Endothelial cell (in vitro differentiated cells): ENCODE data around the gene MED31. TPM values are rescaled to one million over a fixed set of nuclear protein-coding genes. Genes with fewer than 3 reads are reported as not detected.

Experiments
- DNase-seq: peaks from one replicate; pipeline ENCODE4 v3.0.0; 2021; ENCODE audit warnings: low spot score
- H3K27ac Mint-ChIP-seq: one replicate; pipeline ENCODE4 v1.8.0; 2021; ENCODE audit warnings: mixed read lengths, inconsistent platforms; ENCODE audit not compliant: unreplicated experiment
- H3K27me3 Mint-ChIP-seq: one replicate; pipeline ENCODE4 v1.8.0; 2021; ENCODE audit warnings: mild to moderate bottlenecking, moderate library complexity, mixed read lengths, inconsistent platforms; ENCODE audit not compliant: unreplicated experiment
- H3K36me3 Mint-ChIP-seq: one replicate; pipeline ENCODE4 v1.8.0; 2021; ENCODE audit warnings: mild to moderate bottlenecking, low read depth, mixed read lengths, inconsistent platforms; ENCODE audit not compliant: unreplicated experiment
- H3K4me1 Mint-ChIP-seq: one replicate; pipeline ENCODE4 v1.8.0; 2021; ENCODE audit warnings: mild to moderate bottlenecking, mixed read lengths, inconsistent platforms; ENCODE audit not compliant: unreplicated experiment
- H3K4me3 Mint-ChIP-seq: one replicate; pipeline ENCODE4 v1.8.0; 2021; ENCODE audit warnings: mild to moderate bottlenecking, mixed read lengths, inconsistent platforms; ENCODE audit not compliant: unreplicated experiment
- H3K9me3 Mint-ChIP-seq: one replicate; pipeline ENCODE4 v1.8.0; 2021; ENCODE audit warnings: mixed read lengths, inconsistent platforms; ENCODE audit not compliant: unreplicated experiment
- total RNA-seq: library from RNA; stranded (reverse); fragmentation: NEBNext Ultra II Directional; extraction: Animal tissue kit (Norgen Biotek cat#: 25700); gene quantifications from one replicate; pipeline ENCODE4 v1.2.1, GENCODE V29; 2021; ENCODE audit not compliant: unreplicated experiment
- TF ChIP-seq, protein P1 (sequence below): fragments of 200-600 bp; sonication (generic); IDR thresholded peaks from one replicate; pipeline ENCODE4 v1.5.0; 2021; ENCODE audit warnings: antibody characterized with exemption; ENCODE audit not compliant: unreplicated experiment

Gene MED31
- total RNA-seq, 1 donor from 2014 or later, result 18.3 TPM

GRCh38 chr17:6602141-6602540, 49.3 kb downstream of the MED31 start:
- no peak for DNase-seq
- TF ChIP-seq, protein P1, sequence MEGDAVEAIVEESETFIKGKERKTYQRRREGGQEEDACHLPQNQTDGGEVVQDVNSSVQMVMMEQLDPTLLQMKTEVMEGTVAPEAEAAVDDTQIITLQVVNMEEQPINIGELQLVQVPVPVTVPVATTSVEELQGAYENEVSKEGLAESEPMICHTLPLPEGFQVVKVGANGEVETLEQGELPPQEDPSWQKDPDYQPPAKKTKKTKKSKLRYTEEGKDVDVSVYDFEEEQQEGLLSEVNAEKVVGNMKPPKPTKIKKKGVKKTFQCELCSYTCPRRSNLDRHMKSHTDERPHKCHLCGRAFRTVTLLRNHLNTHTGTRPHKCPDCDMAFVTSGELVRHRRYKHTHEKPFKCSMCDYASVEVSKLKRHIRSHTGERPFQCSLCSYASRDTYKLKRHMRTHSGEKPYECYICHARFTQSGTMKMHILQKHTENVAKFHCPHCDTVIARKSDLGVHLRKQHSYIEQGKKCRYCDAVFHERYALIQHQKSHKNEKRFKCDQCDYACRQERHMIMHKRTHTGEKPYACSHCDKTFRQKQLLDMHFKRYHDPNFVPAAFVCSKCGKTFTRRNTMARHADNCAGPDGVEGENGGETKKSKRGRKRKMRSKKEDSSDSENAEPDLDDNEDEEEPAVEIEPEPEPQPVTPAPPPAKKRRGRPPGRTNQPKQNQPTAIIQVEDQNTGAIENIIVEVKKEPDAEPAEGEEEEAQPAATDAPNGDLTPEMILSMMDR, result no peak
- Mint-ChIP-seq H3K4me1 (peaks cover 26% of the 10 kb centered on the region), H3K27me3 (peaks cover 2% of the 10 kb centered on the region), H3K36me3 (peaks cover 24% of the 10 kb centered on the region), H3K27ac (no peak overlapping the region), H3K4me3 (no peak overlapping the region), H3K9me3 (no peaks in the 10 kb centered on the region)

DNA sequence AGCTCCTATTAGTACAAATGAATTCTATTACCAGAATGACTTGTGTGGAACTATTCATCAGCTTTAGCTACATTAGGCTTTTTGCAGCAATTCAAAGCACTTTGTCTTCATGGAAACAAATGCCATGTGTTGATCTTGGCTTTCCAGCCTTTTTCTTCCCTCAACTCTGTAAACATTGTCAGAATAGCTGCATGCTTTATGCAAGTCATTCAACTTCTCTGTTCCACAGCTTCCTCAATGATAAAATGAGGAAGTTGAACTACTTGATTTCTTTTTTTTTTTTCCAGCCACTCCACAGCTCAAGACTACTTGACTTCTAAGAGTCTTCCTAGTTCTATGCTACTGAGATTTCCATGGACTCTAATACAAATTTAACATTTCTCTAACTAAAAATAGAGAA, 52.0 kb downstream of the MED31 start:
- H3K4me1 Mint-ChIP-seq, result peaks cover 26% of the 10 kb centered on the region
- H3K27me3 Mint-ChIP-seq, result peaks cover 2% of the 10 kb centered on the region
- TF ChIP-seq, protein P1, result no peak
- no peaks in the 10 kb centered on the region for H3K9me3 Mint-ChIP-seq
- DNase-seq, result no peak
- H3K4me3 Mint-ChIP-seq, result peak overlapping the region; percentile 50
- H3K27ac Mint-ChIP-seq, result peak overlapping the region; percentile 73
- H3K36me3 Mint-ChIP-seq, result peaks cover 19% of the 10 kb centered on the region

- Mint-ChIP-seq H3K27ac (no peak overlapping the region), H3K4me1 (peaks cover 19% of the 10 kb centered on the region), H3K27me3 (peaks cover 2% of the 10 kb centered on the region), H3K36me3 (peaks cover 22% of the 10 kb centered on the region), H3K9me3 (no peaks in the 10 kb centered on the region), H3K4me3 (no peak overlapping the region)
- no peak for DNase-seq
- TF ChIP-seq, protein P1, result no peak
Measured at GRCh38 chr17:6597727-6598126, 53.7 kb downstream of the MED31 start.

DNA sequence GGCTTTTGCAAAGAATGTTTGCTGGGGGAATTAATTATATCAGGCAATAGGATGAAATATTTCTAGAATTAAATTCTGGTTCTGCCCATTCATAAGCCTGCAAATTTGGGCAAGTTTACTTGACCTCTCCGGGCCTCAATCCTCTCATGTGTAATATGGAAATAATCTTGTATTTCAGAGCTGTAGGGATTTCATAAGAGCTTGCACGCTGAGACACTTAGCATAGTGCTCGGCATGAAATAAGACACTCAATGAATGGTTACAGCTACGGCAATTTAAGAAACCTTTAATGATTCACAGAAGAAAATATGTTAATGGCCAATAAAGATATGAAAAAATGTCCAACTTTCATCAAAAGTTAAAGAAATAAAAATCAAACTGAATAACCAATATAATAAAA, 54.5 kb downstream of the MED31 start:
- H3K27ac Mint-ChIP-seq, result no peak overlapping the region
- TF ChIP-seq, protein P1, result no peak
- H3K4me1 Mint-ChIP-seq, result peaks cover 18% of the 10 kb centered on the region
- H3K4me3 Mint-ChIP-seq, result no peak overlapping the region
- H3K9me3 Mint-ChIP-seq, result no peaks in the 10 kb centered on the region
- peaks cover 2% of the 10 kb centered on the region for H3K27me3 Mint-ChIP-seq
- no peak for DNase-seq
- H3K36me3 Mint-ChIP-seq, result peaks cover 19% of the 10 kb centered on the region

DNA sequence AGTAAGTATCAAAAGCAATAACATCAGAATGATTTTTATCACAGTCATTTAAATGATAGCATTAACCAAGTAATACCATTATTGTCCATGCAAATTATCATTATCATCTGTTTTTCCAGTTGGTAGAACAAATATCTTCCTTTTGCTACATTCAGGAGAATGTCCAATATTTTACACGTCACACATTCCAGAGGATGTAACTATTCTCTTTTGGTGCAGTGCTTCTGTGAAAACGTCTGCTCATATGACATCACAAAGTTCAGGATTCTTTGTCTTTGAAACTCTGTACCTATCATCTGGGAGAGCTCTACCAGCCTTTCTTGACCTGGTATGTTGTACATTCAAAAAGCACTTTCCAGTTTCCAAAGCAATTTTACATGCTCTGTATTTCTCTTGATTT, 54.9 kb downstream of the MED31 start:
- TF ChIP-seq, protein P1, result no peak
- no peaks in the 10 kb centered on the region for H3K9me3 Mint-ChIP-seq
- no peak for DNase-seq
- peaks cover 2% of the 10 kb centered on the region for H3K27me3 Mint-ChIP-seq
- no peak overlapping the region for H3K4me3 Mint-ChIP-seq
- peaks cover 23% of the 10 kb centered on the region for H3K36me3 Mint-ChIP-seq
- peaks cover 18% of the 10 kb centered on the region for H3K4me1 Mint-ChIP-seq
- no peak overlapping the region for H3K27ac Mint-ChIP-seq
